Loucy (cell line): ENCODE data around the gene HLA-B.

Experiments used
- H2AFZ ChIP-seq: fragments of 200-600 bp; sonication (generic); 2 replicates; pipeline ENCODE4 v1.6.0; 2016; ENCODE audit warnings: antibody characterized with exemption, mild to moderate bottlenecking, low read length, moderate library complexity
- H3F3A ChIP-seq: fragments of 200-600 bp; 2 replicates; pipeline ENCODE4 v1.6.0; 2016; ENCODE audit warnings: antibody characterized with exemption, low read depth, mild to moderate bottlenecking
- H3K27me3 ChIP-seq: fragments of 200-600 bp; sonication (generic); 2 replicates; pipeline ENCODE4 v1.6.1; 2014; ENCODE audit warnings: low read length, mild to moderate bottlenecking; ENCODE audit not compliant: insufficient read depth, poor library complexity, severe bottlenecking
- H3K36me3 ChIP-seq: fragments of 200-600 bp; sonication (generic); 2 replicates; pipeline ENCODE4 v1.6.1; 2016; ENCODE audit warnings: low read length; ENCODE audit not compliant: insufficient read depth
- H3K4me1 ChIP-seq: fragments of 200-600 bp; sonication (generic); 2 replicates; pipeline ENCODE4 v1.5.1; 2014; ENCODE audit warnings: low read length, mild to moderate bottlenecking; ENCODE audit not compliant: insufficient read depth, poor library complexity, severe bottlenecking
- H3K4me2 ChIP-seq: fragments of 200-600 bp; sonication (generic); 2 replicates; pipeline ENCODE4 v1.6.0; 2014; ENCODE audit warnings: antibody characterized with exemption, low read length, low read depth, mild to moderate bottlenecking; ENCODE audit not compliant: poor library complexity, severe bottlenecking
- H3K4me3 ChIP-seq: fragments of 200-600 bp; sonication (generic); 2 replicates; pipeline ENCODE4 v1.5.1; 2014; ENCODE audit warnings: low read length, mild to moderate bottlenecking, mixed read lengths; ENCODE audit not compliant: poor library complexity, severe bottlenecking
- H3K79me2 ChIP-seq: fragments of 200-600 bp; sonication (generic); 2 replicates; pipeline ENCODE4 v1.6.1; 2014; ENCODE audit warnings: low read length; ENCODE audit not compliant: insufficient read depth
- H3K9ac ChIP-seq: fragments of 200-600 bp; sonication (generic); 2 replicates; pipeline ENCODE4 v1.6.0; 2014; ENCODE audit warnings: mild to moderate bottlenecking, low read depth, low read length, moderate library complexity; ENCODE audit not compliant: poor library complexity, severe bottlenecking
- H3K9me2 ChIP-seq: fragments of 200-600 bp; sonication (generic); replicated peaks from 2 replicates; pipeline ENCODE4 v1.6.1; 2016; ENCODE audit warnings: low read depth, low read length, mixed read lengths
- H3K9me3 ChIP-seq: fragments of 200-600 bp; sonication (generic); 2 replicates; pipeline ENCODE4 v1.6.1; 2014; ENCODE audit warnings: mild to moderate bottlenecking, antibody characterized with exemption, low read length, low read depth; ENCODE audit not compliant: insufficient read depth
- H4K20me1 ChIP-seq: fragments of 200-600 bp; sonication (generic); 2 replicates; pipeline ENCODE4 v1.6.0; 2014; ENCODE audit warnings: antibody characterized with exemption, low read length, mild to moderate bottlenecking; ENCODE audit not compliant: insufficient read depth, poor library complexity, severe bottlenecking
- EZH2phosphoT487 ChIP-seq: fragments of 200-600 bp; IDR thresholded peaks from 2 replicates; pipeline ENCODE4 v1.6.1; 2018; ENCODE audit warnings: antibody characterized with exemption, mild to moderate bottlenecking, moderate library complexity, borderline replicate concordance
- TF ChIP-seq, protein P1 (sequence below): fragments of 200-600 bp; sonication (generic); conservative IDR thresholded peaks from 2 replicates; pipeline ENCODE4 v1.5.1; 2014; ENCODE audit warnings: mild to moderate bottlenecking, antibody characterized with exemption, low read length

HLA-B gene

DNA sequence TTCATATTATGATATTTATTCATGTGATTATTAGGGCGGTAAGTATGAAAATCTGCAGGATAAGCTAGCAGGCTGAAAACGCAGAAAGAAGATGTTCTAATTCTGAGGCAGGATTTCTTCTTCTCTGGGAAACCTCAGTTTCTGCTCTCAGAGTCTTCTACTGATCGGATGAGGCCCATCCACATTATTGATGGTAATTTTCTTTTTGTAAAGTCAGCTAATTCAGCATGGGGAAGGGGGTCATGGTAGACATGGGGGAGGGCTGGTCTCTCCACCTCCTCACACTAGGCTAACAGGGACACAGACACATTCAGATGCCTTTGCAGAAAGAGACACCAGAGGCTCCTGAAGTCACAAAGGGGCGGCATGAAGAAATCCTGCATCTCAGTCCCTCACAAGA is 24.7 kb upstream of the HLA-B start:
- Histone ChIP-seq H3K79me2 (no peaks in the 10 kb centered on the region), H3K9ac (no peak overlapping the region), H3F3A (no peaks in the 10 kb centered on the region), H3K4me2 (no peak overlapping the region), H3K4me1 (no peaks in the 10 kb centered on the region), H2AFZ (no peak overlapping the region), H4K20me1 (no peaks in the 10 kb centered on the region), H3K9me3 (no peaks in the 10 kb centered on the region), H3K4me3 (no peak overlapping the region), H3K27me3 (no peaks in the 10 kb centered on the region), H3K36me3 (no peaks in the 10 kb centered on the region), H3K9me2 (no peaks in the 10 kb centered on the region)
- TF ChIP-seq EZH2phosphoT487 = no peak
- TF ChIP-seq, protein P1, sequence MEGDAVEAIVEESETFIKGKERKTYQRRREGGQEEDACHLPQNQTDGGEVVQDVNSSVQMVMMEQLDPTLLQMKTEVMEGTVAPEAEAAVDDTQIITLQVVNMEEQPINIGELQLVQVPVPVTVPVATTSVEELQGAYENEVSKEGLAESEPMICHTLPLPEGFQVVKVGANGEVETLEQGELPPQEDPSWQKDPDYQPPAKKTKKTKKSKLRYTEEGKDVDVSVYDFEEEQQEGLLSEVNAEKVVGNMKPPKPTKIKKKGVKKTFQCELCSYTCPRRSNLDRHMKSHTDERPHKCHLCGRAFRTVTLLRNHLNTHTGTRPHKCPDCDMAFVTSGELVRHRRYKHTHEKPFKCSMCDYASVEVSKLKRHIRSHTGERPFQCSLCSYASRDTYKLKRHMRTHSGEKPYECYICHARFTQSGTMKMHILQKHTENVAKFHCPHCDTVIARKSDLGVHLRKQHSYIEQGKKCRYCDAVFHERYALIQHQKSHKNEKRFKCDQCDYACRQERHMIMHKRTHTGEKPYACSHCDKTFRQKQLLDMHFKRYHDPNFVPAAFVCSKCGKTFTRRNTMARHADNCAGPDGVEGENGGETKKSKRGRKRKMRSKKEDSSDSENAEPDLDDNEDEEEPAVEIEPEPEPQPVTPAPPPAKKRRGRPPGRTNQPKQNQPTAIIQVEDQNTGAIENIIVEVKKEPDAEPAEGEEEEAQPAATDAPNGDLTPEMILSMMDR = no peak

DNA sequence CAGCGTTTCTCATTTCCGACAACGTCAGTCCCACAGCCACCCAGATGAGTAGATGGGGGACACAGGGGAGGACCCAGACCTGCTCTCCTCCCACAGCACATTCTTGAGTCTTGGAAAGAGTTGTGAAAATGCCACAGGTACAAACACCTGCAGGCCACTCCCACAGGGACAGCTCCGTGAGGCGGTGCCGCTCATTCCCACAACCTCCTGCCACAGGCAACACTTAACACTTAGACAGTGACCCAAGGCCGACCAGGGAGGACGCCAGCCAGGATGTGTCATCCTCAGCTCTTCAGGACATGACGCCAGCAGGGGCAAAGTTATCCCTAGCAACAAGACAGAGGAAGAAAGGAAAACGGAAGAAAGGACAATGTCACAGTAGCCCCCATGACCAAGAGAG is 22.9 kb upstream of the HLA-B start:
- Histone ChIP-seq H3K27me3 (no peaks in the 10 kb centered on the region), H2AFZ (no peak overlapping the region), H3K4me3 (no peak overlapping the region), H3K4me1 (no peaks in the 10 kb centered on the region), H3F3A (no peaks in the 10 kb centered on the region), H3K9ac (no peak overlapping the region), H3K9me3 (no peaks in the 10 kb centered on the region), H4K20me1 (no peaks in the 10 kb centered on the region), H3K9me2 (no peaks in the 10 kb centered on the region), H3K4me2 (no peak overlapping the region), H3K36me3 (no peaks in the 10 kb centered on the region), H3K79me2 (no peaks in the 10 kb centered on the region)
- no peak for TF ChIP-seq EZH2phosphoT487
- TF ChIP-seq, protein P1 = no peak

DNA sequence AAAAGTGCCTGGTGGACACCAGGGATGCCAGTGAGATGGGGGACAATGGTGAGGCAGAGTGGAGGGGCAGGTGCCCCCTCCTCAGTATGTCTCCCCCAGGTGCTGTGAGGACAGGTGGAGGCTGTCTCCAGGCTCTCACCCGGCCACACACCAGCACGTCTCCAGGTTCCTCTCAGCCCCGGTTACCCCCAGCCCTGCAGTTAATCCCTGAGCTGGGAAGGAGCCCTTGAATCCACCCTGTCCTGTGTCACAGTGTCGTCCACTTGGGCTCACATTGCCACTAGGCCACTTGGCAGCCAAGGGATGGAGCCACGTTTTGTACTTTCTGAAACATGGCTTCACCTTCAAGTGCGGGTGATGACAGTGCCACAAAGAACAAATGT is 21.7 kb upstream of the HLA-B start:
- no peak overlapping the region for H3K4me2 ChIP-seq
- no peaks in the 10 kb centered on the region for H3K9me3 ChIP-seq
- H3K9ac ChIP-seq = no peak overlapping the region
- no peaks in the 10 kb centered on the region for H3K4me1 ChIP-seq
- no peak overlapping the region for H3K4me3 ChIP-seq
- H3K27me3 ChIP-seq = no peaks in the 10 kb centered on the region
- H3F3A ChIP-seq = no peaks in the 10 kb centered on the region
- H2AFZ ChIP-seq = no peak overlapping the region
- TF ChIP-seq, protein P1 = no peak
- TF ChIP-seq EZH2phosphoT487 = no peak
- no peaks in the 10 kb centered on the region for H4K20me1 ChIP-seq
- H3K9me2 ChIP-seq = no peaks in the 10 kb centered on the region
- H3K79me2 ChIP-seq = no peaks in the 10 kb centered on the region
- H3K36me3 ChIP-seq = no peaks in the 10 kb centered on the region
